GM19324 (cell line): Measurements from ENCODE around the gene DIP2C.
"Not testable (repeated sequence)": the region's sequence is repeated elsewhere in the genome, so short reads cannot be mapped to it uniquely, and the experiment has no call there.

Experiments used
- ATAC-seq: cut with Tn5 transposase; IDR thresholded peaks from one replicate; pipeline ENCODE4 v1.9.1; 2021; ENCODE audit warnings: mild to moderate bottlenecking, moderate library complexity; ENCODE audit not compliant: unreplicated experiment, low FRiP score

Gene DIP2C

GRCh38 chr10:329361-330099 lies 359.9 kb downstream of the DIP2C start:
- ATAC-seq, result no peak

GRCh38 chr10:327889-328852 lies 361.3 kb downstream of the DIP2C start:
- ATAC-seq, result no peak

GRCh38 chr10:326894-327635 lies 362.4 kb downstream of the DIP2C start:
- ATAC-seq, result no peak

- no peak for ATAC-seq
These were observed 363.1 kb downstream of the DIP2C start for GRCh38 chr10:326350-326749.

GRCh38 chr10:325282-325681 lies 364.2 kb downstream of the DIP2C start:
- no peak for ATAC-seq

- no peak for ATAC-seq
These were observed 364.9 kb downstream of the DIP2C start for GRCh38 chr10:324593-324992.

GRCh38 chr10:323651-324293 lies 365.7 kb downstream of the DIP2C start:
- ATAC-seq, result peak; percentile 68

GRCh38 chr10:323046-323445 lies 366.4 kb downstream of the DIP2C start:
- ATAC-seq, result not testable (repeated sequence)

- ATAC-seq, result no peak
These were observed 368.7 kb downstream of the DIP2C start for GRCh38 chr10:320771-321170.

GRCh38 chr10:317926-318325 lies 371.5 kb downstream of the DIP2C start:
- ATAC-seq, result no peak

GRCh38 chr10:317271-317769 lies 372.1 kb downstream of the DIP2C start:
- peak; percentile 97 for ATAC-seq

- no peak for ATAC-seq
These were observed 373.1 kb downstream of the DIP2C start for GRCh38 chr10:316390-316789.

- ATAC-seq, result no peak
These were observed 374.6 kb downstream of the DIP2C start for GRCh38 chr10:314871-315270.

- no peak for ATAC-seq
These were observed 375.1 kb downstream of the DIP2C start for GRCh38 chr10:314381-314780.

GRCh38 chr10:311901-312665 lies 377.4 kb downstream of the DIP2C start:
- no peak for ATAC-seq

GRCh38 chr10:310976-311639 lies 378.4 kb downstream of the DIP2C start:
- ATAC-seq, result no peak

- no peak for ATAC-seq
These were observed 379.1 kb downstream of the DIP2C start for GRCh38 chr10:310371-310770.

- no peak for ATAC-seq
These were observed 380.8 kb downstream of the DIP2C start for GRCh38 chr10:308572-309085.

- no peak for ATAC-seq
These were observed 381.4 kb downstream of the DIP2C start for GRCh38 chr10:308101-308500.
